HG02981 (cell line): Measurements from ENCODE around the gene GGNBP2.
"Not testable (repeated sequence)": the region's sequence is repeated elsewhere in the genome, so short reads cannot be mapped to it uniquely, and the experiment has no call there.

Source experiments
- ATAC-seq: cut with Tn5 transposase; IDR thresholded peaks from one replicate; pipeline ENCODE4 v1.9.1; 2021; ENCODE audit warnings: mild to moderate bottlenecking, moderate library complexity; ENCODE audit not compliant: unreplicated experiment

Gene GGNBP2

GRCh38 chr17:36600465-36600864 lies 55.7 kb downstream of the GGNBP2 start:
- no peak for ATAC-seq

- no peak for ATAC-seq
Observed at GRCh38 chr17:36600936-36601302, 56.2 kb downstream of the GGNBP2 start.

GRCh38 chr17:36601303-36602029 lies 56.7 kb downstream of the GGNBP2 start, which contains the start of gene MRM1:
Gene MRM1 (plus strand): TSS chr17:36601583. CDS start chr17:36601811, 228 bp downstream.
- peak; percentile 76 for ATAC-seq

GRCh38 chr17:36602030-36602748 lies 57.5 kb downstream of the GGNBP2 start:
- peak; percentile 15 for ATAC-seq

GRCh38 chr17:36602924-36603384 lies 58.2 kb downstream of the GGNBP2 start:
- no peak for ATAC-seq

GRCh38 chr17:36605028-36605427 lies 60.3 kb downstream of the GGNBP2 start:
- ATAC-seq = not testable (repeated sequence)

- ATAC-seq = no peak
Observed at GRCh38 chr17:36608280-36608679, 63.6 kb downstream of the GGNBP2 start.

- ATAC-seq = no peak
Observed at GRCh38 chr17:36608794-36609497, 64.2 kb downstream of the GGNBP2 start.

GRCh38 chr17:36609498-36609862 lies 64.8 kb downstream of the GGNBP2 start:
- ATAC-seq = no peak

- ATAC-seq = no peak
Observed at GRCh38 chr17:36610474-36610873, 65.8 kb downstream of the GGNBP2 start.

- no peak for ATAC-seq
Observed at GRCh38 chr17:36611345-36612072, 66.8 kb downstream of the GGNBP2 start.

GRCh38 chr17:36612323-36612722 lies 67.6 kb downstream of the GGNBP2 start:
- no peak for ATAC-seq

- ATAC-seq = no peak
Observed at GRCh38 chr17:36613155-36613554, 68.4 kb downstream of the GGNBP2 start.

GRCh38 chr17:36614081-36614480 lies 69.4 kb downstream of the GGNBP2 start:
- ATAC-seq = no peak

- ATAC-seq = no peak
Observed at GRCh38 chr17:36614933-36615332, 70.2 kb downstream of the GGNBP2 start.

GRCh38 chr17:36616061-36617029 lies 71.6 kb downstream of the GGNBP2 start:
- no peak for ATAC-seq

- no peak for ATAC-seq
Observed at GRCh38 chr17:36617773-36618172, 73.1 kb downstream of the GGNBP2 start.

- ATAC-seq = no peak
Observed at GRCh38 chr17:36623281-36623680, 78.6 kb downstream of the GGNBP2 start.

- no peak for ATAC-seq
Observed at GRCh38 chr17:36625188-36625587, 80.5 kb downstream of the GGNBP2 start.

- no peak for ATAC-seq
Observed at GRCh38 chr17:36627101-36627500, 82.4 kb downstream of the GGNBP2 start.
